Right lung (tissue), 5 donors: ENCODE data around the gene KCTD14. TPM values are rescaled to one million over a fixed set of nuclear protein-coding genes. Genes with fewer than 3 reads are reported as not detected.
"Not testable (repeated sequence)": the region's sequence is repeated elsewhere in the genome, so short reads cannot be mapped to it uniquely, and the experiment has no call there.

ENCODE experiments used
- DNase-seq, 2 donors: peaks; one replicate each; pipeline ENCODE4 v3.0.0-alpha.2; 2013
- polyA plus RNA-seq, 5 donors: library from polyadenylated mRNA; unstranded; fragments of 120-200 nt; gene quantifications; one replicate each; pipeline versions ENCODE4 v1.2.1 to v1.2.3, GENCODE V29; 2013; ENCODE audit warnings: inconsistent platforms in 1 of 5, low replicate concordance in 1 of 5; ENCODE audit not compliant: insufficient read length in 5 of 5, insufficient read depth in 1 of 5

Gene KCTD14
- polyA plus RNA-seq, 5 donors: 7.1 to 11.1 (median 8.2) TPM

DNA sequence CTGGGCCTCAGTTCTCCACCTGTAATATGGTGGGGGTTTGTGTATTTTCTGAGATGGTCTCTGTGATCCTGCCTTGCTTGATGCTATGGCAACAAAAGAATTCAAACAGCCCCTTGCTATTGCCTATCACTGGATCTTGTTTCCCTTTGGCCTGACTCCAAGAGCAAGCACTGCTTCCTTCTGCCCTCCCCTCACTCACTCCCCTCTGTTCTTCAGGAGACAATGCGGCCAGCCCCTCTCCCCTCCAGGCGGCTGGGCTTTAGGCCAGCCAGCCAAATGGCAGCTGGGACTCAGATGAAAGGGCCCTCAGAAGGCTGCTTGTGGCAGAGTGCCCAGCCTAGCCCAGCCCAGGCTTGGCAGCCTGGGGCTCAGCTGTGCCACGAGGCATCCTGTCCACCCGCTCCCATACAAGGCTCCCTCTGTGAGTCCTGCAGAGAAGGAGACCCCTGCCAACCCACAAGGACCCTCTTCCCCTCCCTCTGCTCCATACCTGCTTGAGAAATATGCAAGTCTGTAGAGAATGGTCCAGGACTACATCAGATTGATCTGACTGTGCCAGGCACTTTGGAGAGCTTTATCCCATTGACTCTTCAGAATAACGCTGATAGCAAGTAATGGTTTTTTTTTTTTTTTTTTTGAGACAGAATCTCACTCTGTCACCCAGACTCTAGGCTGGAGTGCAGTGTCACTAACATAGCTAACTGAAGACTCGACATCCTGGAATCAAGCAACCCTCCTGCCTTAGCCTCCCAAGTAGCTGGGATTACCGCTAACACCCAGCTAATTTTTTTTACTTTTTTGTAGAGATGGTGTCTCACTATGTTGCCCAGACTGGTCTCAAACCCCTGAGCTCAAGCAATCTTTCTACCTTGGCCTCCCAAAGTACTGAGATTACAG is 7.6 kb upstream of the KCTD14 start:
- DNase-seq: peak; percentile 97

GRCh38 chr11:78028423-78028822 is 5.3 kb upstream of the KCTD14 start:
- not testable (repeated sequence) for DNase-seq

- DNase-seq: no peak
Observed at GRCh38 chr11:78027759-78028158, 4.7 kb upstream of the KCTD14 start.

DNA sequence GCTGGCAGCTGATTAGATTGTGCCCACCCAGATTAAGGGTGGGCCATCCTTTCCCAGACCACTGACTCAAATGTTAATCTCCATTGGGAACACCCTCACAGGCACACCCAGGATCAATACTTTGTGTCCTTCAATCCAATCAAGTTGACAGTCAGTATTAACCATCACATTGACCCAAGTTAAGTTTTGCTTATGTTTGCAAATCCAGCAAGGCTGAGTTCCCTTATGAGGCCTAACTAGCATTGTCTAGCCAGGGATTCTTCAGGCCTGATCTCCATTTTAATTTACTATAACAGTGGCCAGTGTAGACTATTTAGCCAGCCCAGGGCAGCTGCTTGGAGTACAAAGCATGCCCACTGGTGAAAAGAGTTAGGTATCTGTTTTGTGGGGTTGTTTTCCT is 2.3 kb upstream of the KCTD14 start:
- no peak for DNase-seq

DNA sequence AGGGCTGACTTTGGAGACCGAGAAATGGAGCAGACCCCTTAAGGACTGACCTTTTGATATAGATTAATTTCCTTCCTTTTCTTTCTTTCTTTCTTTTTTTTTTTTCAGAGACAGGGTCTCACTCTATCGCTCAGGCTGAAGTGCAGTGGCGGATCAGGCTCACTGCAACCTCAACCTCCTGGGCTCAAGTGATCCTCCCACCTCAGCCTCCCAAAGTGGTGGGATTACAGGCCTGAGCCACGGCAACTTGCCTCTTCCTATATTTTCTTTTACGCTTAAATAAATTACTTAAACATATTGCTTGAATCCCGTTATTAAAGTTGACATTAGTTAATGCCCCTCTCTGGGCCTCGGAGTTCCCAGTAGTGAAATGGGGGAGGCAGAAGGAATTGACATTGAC is 350 bp upstream of the KCTD14 start:
- DNase-seq: no peak

GRCh38 chr11:78021611-78022010 is 1.5 kb downstream of the KCTD14 start:
- no peak for DNase-seq

DNA sequence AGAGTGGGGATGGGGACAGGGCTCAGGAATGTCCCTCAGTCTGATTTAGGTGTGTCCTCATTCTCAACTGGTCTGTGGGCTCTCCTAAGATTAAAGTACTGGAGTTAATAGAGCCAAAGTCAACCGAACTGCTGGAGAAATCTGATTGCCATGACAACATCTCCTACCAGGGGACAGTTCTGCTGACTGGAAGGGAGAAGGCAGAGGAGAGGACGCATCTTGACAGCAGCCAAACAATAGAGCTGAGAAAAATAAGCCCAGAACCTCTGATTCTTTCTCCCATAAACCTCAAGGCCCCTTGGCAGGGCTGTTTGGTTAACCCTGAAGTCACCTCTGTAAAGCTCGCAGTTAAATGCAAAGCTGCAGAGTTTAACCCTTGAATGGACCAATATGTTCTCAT is 2.8 kb downstream of the KCTD14 start:
- no peak for DNase-seq

GRCh38 chr11:78019808-78020207 is 3.3 kb downstream of the KCTD14 start:
- DNase-seq: no peak

GRCh38 chr11:78015878-78016277 is 7.2 kb downstream of the KCTD14 start:
- DNase-seq: no peak

DNA sequence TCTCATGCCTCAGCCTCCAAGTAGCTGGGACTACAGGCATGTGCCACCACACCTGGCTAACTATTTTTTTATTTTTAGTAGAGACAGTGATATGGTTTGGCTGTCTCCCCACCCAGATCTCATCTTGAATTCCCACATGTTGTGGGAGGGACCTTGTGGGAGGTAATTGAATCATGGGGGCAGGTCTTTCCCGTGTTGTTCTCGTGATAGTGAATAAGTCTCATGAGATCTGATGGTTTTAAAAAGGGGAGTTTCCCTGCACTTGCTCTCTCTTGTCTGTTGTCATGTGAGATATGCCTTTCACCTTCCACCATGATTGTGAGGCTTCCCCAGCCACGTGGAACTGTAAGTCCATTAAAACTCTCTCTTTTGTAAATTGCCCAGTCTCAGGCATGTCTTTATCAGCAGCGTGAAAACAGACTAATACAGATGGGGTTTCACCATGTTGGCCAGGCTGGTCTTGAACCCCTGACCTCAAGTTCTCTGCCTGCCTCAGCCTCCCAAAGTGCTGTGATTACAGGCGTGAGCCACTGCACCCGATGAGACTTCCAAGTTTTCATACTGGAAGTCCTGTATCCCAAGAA is 8.0 kb downstream of the KCTD14 start:
- not testable (repeated sequence) for DNase-seq

DNA sequence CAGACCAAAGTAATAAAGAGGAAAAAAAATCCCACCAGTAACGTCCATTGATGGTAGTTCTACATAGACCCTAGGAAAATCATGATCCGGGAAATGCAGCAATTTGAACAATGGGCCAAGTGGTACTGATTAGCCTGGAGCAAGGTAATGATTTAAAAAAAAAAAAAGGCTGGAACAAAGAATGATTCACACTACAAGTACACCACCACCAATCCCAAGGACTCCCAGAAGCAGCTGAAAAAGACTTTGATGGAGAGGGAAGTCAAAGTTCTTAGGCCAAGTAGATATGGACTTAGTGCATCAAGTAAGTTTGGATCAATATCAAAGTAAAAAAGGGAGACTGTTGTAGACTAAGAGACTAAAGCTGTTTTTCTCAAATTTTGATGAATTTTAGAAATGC is 11.8 kb downstream of the KCTD14 start:
- DNase-seq: no peak

DNA sequence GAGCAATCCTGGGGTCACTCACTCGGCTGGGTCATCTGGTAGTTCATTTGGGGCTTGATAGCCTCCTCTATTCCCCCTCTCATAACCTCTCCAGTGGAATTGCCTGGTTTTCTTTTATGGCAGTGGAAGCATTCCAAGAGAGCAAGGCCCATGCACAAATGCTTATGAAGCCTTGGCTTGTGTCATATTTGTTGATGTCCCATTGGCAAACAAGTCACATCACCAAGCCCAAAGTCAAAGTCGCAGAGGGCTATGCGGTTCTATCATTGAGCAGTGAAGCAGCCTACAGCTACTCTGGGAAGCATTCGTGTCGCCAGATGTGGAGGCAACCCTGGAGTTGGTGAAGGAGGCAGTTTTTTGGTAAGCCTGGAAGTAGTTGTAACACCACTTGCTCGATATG is 12.3 kb downstream of the KCTD14 start:
- no peak for DNase-seq

GRCh38 chr11:78010304-78010703 is 12.8 kb downstream of the KCTD14 start:
- DNase-seq: no peak

- DNase-seq: no peak
Observed at GRCh38 chr11:78009062-78009461, 14.0 kb downstream of the KCTD14 start.

DNA sequence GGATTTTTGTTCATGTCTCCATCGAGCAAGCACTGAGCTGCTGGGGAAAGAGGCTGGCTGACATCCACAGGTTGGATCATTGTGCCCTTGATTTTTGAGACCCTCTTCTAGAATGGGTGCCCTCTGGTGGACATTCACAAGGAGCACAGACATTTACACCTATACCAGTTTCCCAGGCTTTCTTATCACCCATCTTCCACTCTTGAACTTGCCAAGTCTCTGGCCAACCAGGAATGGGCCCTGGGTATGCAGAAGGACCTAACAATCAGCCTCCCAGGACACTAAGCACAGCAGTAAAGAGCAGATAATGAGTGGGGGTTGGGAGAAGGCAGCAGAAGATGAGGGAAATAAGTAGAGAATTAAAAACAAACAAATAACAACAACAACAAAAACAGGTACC is 22.9 kb downstream of the KCTD14 start:
- peak; percentile 31 to 36 for DNase-seq

- DNase-seq: no peak
Observed at GRCh38 chr11:77999446-78000030, 23.5 kb downstream of the KCTD14 start.

- peak; percentile 99 to 100 for DNase-seq
Observed at GRCh38 chr11:77994434-77995362, 28.4 kb downstream of the KCTD14 start, which contains the start of gene INTS4. INTS4 (minus strand) TSS chr11:77994668; CDS start chr11:77994643, 25 bp downstream.

DNA sequence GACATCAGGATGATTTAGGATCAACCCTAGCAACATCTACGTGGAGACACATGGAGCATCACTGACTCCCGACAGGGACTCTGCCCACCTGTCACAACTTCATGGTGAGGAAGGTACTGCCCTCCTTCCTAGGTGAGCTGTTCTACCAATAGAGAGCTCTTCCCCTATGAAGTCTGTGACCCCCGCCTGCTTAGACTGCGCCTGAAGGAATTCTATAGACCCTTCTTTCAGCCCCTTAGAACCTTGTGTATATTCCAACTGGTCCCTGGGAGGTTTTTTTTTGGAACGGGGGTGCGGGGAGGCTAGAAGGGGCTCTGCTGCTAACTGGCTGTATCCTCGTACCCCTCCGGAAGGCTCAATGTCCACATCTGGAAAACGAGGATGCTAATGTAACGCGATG is 29.2 kb downstream of the KCTD14 start:
- DNase-seq: no peak

GRCh38 chr11:77990981-77991380 is 32.1 kb downstream of the KCTD14 start:
- DNase-seq: no peak

DNA sequence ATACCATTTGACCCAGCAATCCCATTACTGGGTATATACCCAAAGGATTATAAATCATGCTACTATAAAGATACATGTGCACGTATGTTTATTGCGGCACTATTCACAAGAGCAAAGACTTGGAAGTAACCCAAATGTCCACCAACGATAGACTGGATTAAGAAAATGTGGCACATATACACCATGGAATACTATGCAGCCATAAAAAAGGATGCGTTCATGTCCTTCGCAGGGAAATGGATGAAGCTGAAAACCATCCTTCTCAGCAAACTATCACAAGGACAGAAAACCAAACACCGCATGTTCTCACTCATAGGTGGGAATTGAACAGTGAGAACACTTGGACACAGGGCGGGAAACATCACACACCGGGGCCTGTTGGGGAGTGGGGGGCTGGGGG is 36.6 kb downstream of the KCTD14 start:
- DNase-seq: not testable (repeated sequence)

DNA sequence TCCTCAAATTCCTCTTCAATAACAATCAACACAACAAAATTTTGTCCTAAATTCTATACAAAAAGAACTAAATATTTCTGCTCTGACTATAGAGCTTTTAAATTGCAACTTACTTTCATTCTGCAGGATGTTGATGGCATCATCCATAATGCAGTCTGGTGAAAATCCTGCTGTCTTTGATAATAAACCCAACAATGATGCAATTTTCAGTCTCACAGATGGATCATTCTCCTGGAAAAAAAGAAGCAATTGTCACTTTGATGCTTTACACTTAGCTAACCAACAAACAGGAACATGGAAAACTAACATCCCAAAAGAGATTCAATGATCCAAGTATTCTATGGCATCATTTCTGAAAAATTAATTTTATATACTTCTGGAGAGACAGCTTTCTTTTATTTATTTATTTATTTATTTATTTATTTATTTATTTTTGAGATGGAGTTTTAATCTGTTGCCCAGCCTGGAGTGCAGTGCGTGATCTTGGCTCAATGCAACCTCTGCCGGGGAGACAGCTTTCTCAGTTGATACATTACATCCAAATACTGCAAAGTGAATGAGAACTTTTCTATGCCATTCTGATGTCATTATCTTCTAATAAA is 41.6 kb downstream of the KCTD14 start:
- no peak for DNase-seq
